Liver (tissue), 9 donors: ENCODE measurements around the gene PATZ1. TPM values are rescaled to one million over a fixed set of nuclear protein-coding genes. Genes with fewer than 3 reads are reported as not detected.

Experiments
- DNase-seq: peaks from one replicate; pipeline ENCODE4 v3.0.0-alpha.2; 2017; ENCODE audit warnings: low spot score
- H3K27ac ChIP-seq, 2 donors: one replicate each; pipeline ENCODE4 v1.7.0; 2013; ENCODE audit warnings: inconsistent platforms in 2 of 2, low read length in 2 of 2, control low read depth in 1 of 2, low read depth in 1 of 2, mild to moderate bottlenecking in 1 of 2
- H3K27me3 ChIP-seq, 4 donors: one replicate each; pipeline versions ENCODE4 v1.6.1 to v1.7.0; 2013; ENCODE audit warnings: low read length in 3 of 4, inconsistent platforms in 1 of 4, mild to moderate bottlenecking in 1 of 4, moderate library complexity in 1 of 4; ENCODE audit not compliant: control insufficient read depth in 4 of 4, insufficient read depth in 4 of 4
- H3K36me3 ChIP-seq, 4 donors: one replicate each; pipeline versions ENCODE4 v1.6.1 to v1.7.0; 2013; ENCODE audit warnings: low read length in 3 of 4, mild to moderate bottlenecking in 3 of 4, low read depth in 1 of 4, moderate library complexity in 1 of 4; ENCODE audit not compliant: control insufficient read depth in 4 of 4, insufficient read depth in 3 of 4
- H3K4me1 ChIP-seq, 4 donors: one replicate each; pipeline versions ENCODE4 v1.6.1 to v1.7.0; 2013; ENCODE audit warnings: low read length in 3 of 4, mild to moderate bottlenecking in 3 of 4, moderate library complexity in 1 of 4; ENCODE audit not compliant: control insufficient read depth in 4 of 4, insufficient read depth in 4 of 4
- H3K4me3 ChIP-seq, 3 donors: one replicate each; pipeline versions ENCODE4 v1.6.1 to v1.7.0; 2013; ENCODE audit warnings: low read length in 3 of 3, control low read depth in 1 of 3, low read depth in 1 of 3, mild to moderate bottlenecking in 1 of 3
- H3K9ac ChIP-seq, 2 donors: one replicate each; pipeline ENCODE4 v1.7.0; 2013; ENCODE audit warnings: low read length in 2 of 2, mild to moderate bottlenecking in 2 of 2, moderate library complexity in 2 of 2, control low read depth in 1 of 2, low read depth in 1 of 2
- H3K9me3 ChIP-seq, 4 donors: one replicate each; pipeline versions ENCODE4 v1.6.1 to v1.7.0; 2013; ENCODE audit warnings: low read length in 3 of 4; ENCODE audit not compliant: control insufficient read depth in 4 of 4
- EGR1 ChIP-seq, 2 donors: IDR thresholded peaks; 2 replicates each; pipeline ENCODE4 v1.6.1; 2016 to 2018; ENCODE audit warnings: antibody characterized with exemption in 2 of 2, low read depth in 2 of 2
- FOXA1 ChIP-seq: IDR thresholded peaks from 2 replicates; pipeline ENCODE4 v1.6.1; 2016; ENCODE audit warnings: antibody characterized with exemption
- FOXA2 ChIP-seq: IDR thresholded peaks from 2 replicates; pipeline ENCODE4 v1.6.1; 2016; ENCODE audit warnings: antibody characterized with exemption
- GABPA ChIP-seq, 2 donors: IDR thresholded peaks in 1 of 2; conservative IDR thresholded peaks in 1 of 2; 2 replicates each; pipeline ENCODE4 v1.6.1; 2016; ENCODE audit warnings: antibody characterized with exemption in 2 of 2, mild to moderate bottlenecking in 1 of 2, moderate library complexity in 1 of 2
- HNF4A ChIP-seq, 2 donors: conservative IDR thresholded peaks; 2 replicates each; pipeline ENCODE4 v1.6.1; 2016; ENCODE audit warnings: antibody characterized with exemption in 2 of 2, mild to moderate bottlenecking in 2 of 2
- HNF4G ChIP-seq: IDR thresholded peaks from 2 replicates; pipeline ENCODE4 v1.6.1; 2016; ENCODE audit warnings: antibody characterized with exemption
- JUND ChIP-seq, 2 donors: IDR thresholded peaks; 2 replicates each; pipeline ENCODE4 v1.6.1; 2016; ENCODE audit warnings: antibody characterized with exemption in 2 of 2
- MAX ChIP-seq: IDR thresholded peaks from 2 replicates; pipeline ENCODE4 v1.6.1; 2016; ENCODE audit warnings: antibody characterized with exemption
- NR2F2 ChIP-seq: IDR thresholded peaks from 2 replicates; pipeline ENCODE4 v1.6.1; 2016; ENCODE audit warnings: antibody characterized with exemption
- RAD21 ChIP-seq, 2 donors: IDR thresholded peaks; 2 replicates each; pipeline ENCODE4 v1.6.1; 2016; ENCODE audit warnings: antibody characterized with exemption in 2 of 2, mild to moderate bottlenecking in 2 of 2
- REST ChIP-seq: IDR thresholded peaks from 2 replicates; pipeline ENCODE4 v1.6.1; 2016; ENCODE audit warnings: antibody characterized with exemption, mild to moderate bottlenecking
- RXRA ChIP-seq, 2 donors: IDR thresholded peaks; 2 replicates each; pipeline ENCODE4 v1.6.1; 2017 to 2018; ENCODE audit warnings: antibody characterized with exemption in 2 of 2, mild to moderate bottlenecking in 1 of 2
- SP1 ChIP-seq: IDR thresholded peaks from 2 replicates; pipeline ENCODE4 v1.6.1; 2018; ENCODE audit warnings: antibody characterized with exemption, mild to moderate bottlenecking
- TAF1 ChIP-seq: conservative IDR thresholded peaks from 2 replicates; pipeline ENCODE4 v1.6.1; 2016; ENCODE audit warnings: antibody characterized with exemption, mild to moderate bottlenecking
- YY1 ChIP-seq: IDR thresholded peaks from 2 replicates; pipeline ENCODE4 v1.6.1; 2016; ENCODE audit warnings: antibody characterized with exemption, mild to moderate bottlenecking
- ZBTB33 ChIP-seq: IDR thresholded peaks from 2 replicates; pipeline ENCODE4 v1.6.1; 2016; ENCODE audit warnings: antibody characterized with exemption
- WGBS: extraction: QIAGEN DNeasy Blood & Tissue Kit; methylation state at CpG from one replicate; pipeline ENCODE4 v1.1.7; 2013; 5-methylcytosine and 5-hydroxymethylcytosine counted together
- polyA plus RNA-seq, 2 donors: library from polyadenylated mRNA; stranded (reverse) in 1 of 2; unstranded in 1 of 2; fragments of 200-250 nt in 1 of 2; fragments of >200 nt in 1 of 2; fragmentation: Nextera tagmentation in 1 of 2; extraction: Ambion mirVana in 1 of 2; gene quantifications; one replicate each; pipeline versions ENCODE4 v1.2.1 to v1.2.3, GENCODE V29; 2013 to 2015
- total RNA-seq, 2 donors: library from RNA; depleted of rRNA; stranded (reverse); fragments of >200 nt; gene quantifications; one replicate each; pipeline ENCODE4 v1.2.3, GENCODE V29; 2014
- TF ChIP-seq, protein P1 (sequence below): IDR thresholded peaks from 2 replicates; pipeline ENCODE4 v1.6.1; 2016; ENCODE audit warnings: antibody characterized with exemption
- TF ChIP-seq, protein P2 (sequence below): fragments of 150-350 bp; IDR thresholded peaks from 2 replicates; pipeline ENCODE4 v1.5.1; 2017; ENCODE audit warnings: improper control_type of control experiment, low read depth, low read length; ENCODE audit not compliant: missing input control
- donor health status: healthy.
- donor health status: healthy.
- donor health status: healthy.
- donor health status: healthy.
- donor health status: healthy.

Gene PATZ1
- total and polyA plus RNA-seq, 4 donors, result 3.8 to 13.5 (median 10.1) TPM

DNA sequence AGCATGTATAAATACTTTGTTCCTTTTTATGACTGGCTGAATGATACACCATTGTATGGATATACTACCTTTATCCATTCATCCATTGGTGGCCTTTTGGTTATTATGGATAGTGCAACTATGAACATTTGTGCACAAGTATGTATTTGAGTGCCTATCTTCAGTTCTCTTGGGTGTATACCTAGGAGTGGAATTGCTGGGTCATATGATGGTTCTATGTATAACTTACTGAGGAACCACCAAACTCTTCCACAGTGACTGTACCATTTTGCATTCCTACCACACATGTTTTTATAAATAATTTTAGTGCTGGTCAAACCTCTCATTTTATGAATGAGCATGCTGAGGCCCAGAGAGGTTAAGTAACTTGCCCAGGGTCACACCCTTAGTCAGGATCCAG, 3.8 kb upstream of the PATZ1 start:
- Histone ChIP-seq H3K9me3 (no peaks in the 10 kb centered on the region), H3K4me3 (no peak overlapping the region), H3K27ac (no peak overlapping the region), H3K27me3 (no peaks in the 10 kb centered on the region), H3K4me1 (peaks cover 4 to 27% (median 18%) of the 10 kb centered on the region in 4 donors), H3K36me3 (no peaks in the 10 kb centered on the region), H3K9ac (no peak overlapping the region)
- no peak for TF ChIP-seq JUND (IDR thresholded peaks at IDR 0.05)
- TF ChIP-seq NR2F2, result no peak
- TF ChIP-seq SP1, result no peak
- no peak for TF ChIP-seq MAX
- TF ChIP-seq ZBTB33, result no peak
- TF ChIP-seq EGR1 (IDR thresholded peaks at IDR 0.05; ENCODE audit: low read depth in 2 of 2), result no peak
- no peak for TF ChIP-seq HNF4G
- no peak for TF ChIP-seq HNF4A (conservative IDR thresholded peaks at IDR 0.05)
- TF ChIP-seq, protein P1, sequence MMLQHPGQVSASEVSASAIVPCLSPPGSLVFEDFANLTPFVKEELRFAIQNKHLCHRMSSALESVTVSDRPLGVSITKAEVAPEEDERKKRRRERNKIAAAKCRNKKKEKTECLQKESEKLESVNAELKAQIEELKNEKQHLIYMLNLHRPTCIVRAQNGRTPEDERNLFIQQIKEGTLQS, result no peak
- TF ChIP-seq RAD21 (IDR thresholded peaks at IDR 0.05), result no peak
- no peak for TF ChIP-seq TAF1
- TF ChIP-seq FOXA2, result no peak
- TF ChIP-seq YY1, result no peak
- no peak for TF ChIP-seq FOXA1
- TF ChIP-seq REST, result no peak
- TF ChIP-seq GABPA (IDR thresholded peaks at IDR 0.05 in 1 of 2, conservative IDR thresholded peaks at IDR 0.05 in 1 of 2), result no peak
- TF ChIP-seq, protein P2, sequence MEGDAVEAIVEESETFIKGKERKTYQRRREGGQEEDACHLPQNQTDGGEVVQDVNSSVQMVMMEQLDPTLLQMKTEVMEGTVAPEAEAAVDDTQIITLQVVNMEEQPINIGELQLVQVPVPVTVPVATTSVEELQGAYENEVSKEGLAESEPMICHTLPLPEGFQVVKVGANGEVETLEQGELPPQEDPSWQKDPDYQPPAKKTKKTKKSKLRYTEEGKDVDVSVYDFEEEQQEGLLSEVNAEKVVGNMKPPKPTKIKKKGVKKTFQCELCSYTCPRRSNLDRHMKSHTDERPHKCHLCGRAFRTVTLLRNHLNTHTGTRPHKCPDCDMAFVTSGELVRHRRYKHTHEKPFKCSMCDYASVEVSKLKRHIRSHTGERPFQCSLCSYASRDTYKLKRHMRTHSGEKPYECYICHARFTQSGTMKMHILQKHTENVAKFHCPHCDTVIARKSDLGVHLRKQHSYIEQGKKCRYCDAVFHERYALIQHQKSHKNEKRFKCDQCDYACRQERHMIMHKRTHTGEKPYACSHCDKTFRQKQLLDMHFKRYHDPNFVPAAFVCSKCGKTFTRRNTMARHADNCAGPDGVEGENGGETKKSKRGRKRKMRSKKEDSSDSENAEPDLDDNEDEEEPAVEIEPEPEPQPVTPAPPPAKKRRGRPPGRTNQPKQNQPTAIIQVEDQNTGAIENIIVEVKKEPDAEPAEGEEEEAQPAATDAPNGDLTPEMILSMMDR, result no peak
- DNase-seq, result no peak

DNA sequence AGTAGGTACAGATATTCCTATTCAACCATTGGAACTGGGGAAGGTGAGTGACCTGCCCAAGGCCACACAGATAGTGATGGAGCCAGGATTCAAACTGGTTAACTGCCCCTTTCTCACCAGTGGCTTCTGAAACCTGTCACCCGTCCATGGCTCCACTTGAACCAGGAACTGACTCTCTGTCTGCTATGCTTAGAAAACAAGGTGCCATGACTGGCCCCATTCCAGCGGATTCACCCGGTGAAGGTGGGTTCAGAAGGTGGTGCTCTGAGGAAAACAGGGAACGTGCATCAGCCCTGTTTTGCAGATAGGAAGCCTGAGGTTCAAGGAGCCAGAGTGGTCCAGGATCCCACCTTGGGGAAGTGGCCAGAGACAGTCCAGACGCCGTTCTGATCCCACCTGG, 2.6 kb upstream of the PATZ1 start:
- Histone ChIP-seq H3K27ac (no peak overlapping the region), H3K27me3 (no peaks in the 10 kb centered on the region), H3K9me3 (no peaks in the 10 kb centered on the region), H3K4me1 (peaks cover 11 to 39% (median 29%) of the 10 kb centered on the region in 4 donors), H3K4me3 (no peak overlapping the region), H3K9ac (no peak overlapping the region), H3K36me3 (no peaks in the 10 kb centered on the region)
- no peak for DNase-seq
- 91% methylated on average over 6 of the region's 6 CpGs for WGBS
- TF ChIP-seq ZBTB33 (no peak), TAF1 (no peak), HNF4A (conservative IDR thresholded peaks at IDR 0.05) (no peak), FOXA1 (no peak), MAX (no peak), RAD21 (IDR thresholded peaks at IDR 0.05) (no peak), RXRA (IDR thresholded peaks at IDR 0.05) (no peak), EGR1 (IDR thresholded peaks at IDR 0.05; ENCODE audit: low read depth in 2 of 2) (no peak)
- TF ChIP-seq, protein P2, result no peak
- TF ChIP-seq, protein P1, result no peak
